MM.1S (cell line): ENCODE measurements around the gene CACNG6.

Experiments used
- CTCF ChIP-seq: fragments of 300-600 bp; sonication (generic); IDR thresholded peaks from 2 replicates; pipeline ENCODE4 v1.5.1; 2016; ENCODE audit warnings: antibody characterized with exemption, low read length, mixed read lengths
- EZH2 ChIP-seq: fragments of 300-600 bp; sonication (generic); optimal IDR thresholded peaks from 2 replicates; pipeline ENCODE3; 2017; ENCODE audit warnings: low read depth, mild to moderate bottlenecking, antibody characterized with exemption, low read length, mixed read lengths
- EZH2phosphoT487 ChIP-seq: fragments of 300-600 bp; sonication (generic); IDR thresholded peaks from 2 replicates; pipeline ENCODE4 v1.6.1; 2018; ENCODE audit warnings: antibody characterized with exemption, low read length

- TF ChIP-seq EZH2 (no peak), CTCF (no peak), EZH2phosphoT487 (no peak)
Observed at GRCh38 chr19:54023191-54023590, 31.8 kb downstream of the CACNG6 start.
